Left lung (tissue), 10 donors: Measurements from ENCODE around the gene TM4SF5. TPM values are rescaled to one million over a fixed set of nuclear protein-coding genes. Genes with fewer than 3 reads are reported as not detected.

Experiments
- ATAC-seq: fragments of 200-7000 bp; cut with Tn5 transposase; one replicate; pipeline ENCODE4 v1.9.1; 2020; ENCODE audit warnings: moderate library complexity
- DNase-seq, 4 donors: peaks; one replicate each; pipeline ENCODE4 v3.0.0-alpha.2; 2013 to 2020
- H3K27ac ChIP-seq, 2 donors: fragments of 200-600 bp; sonication (generic) in 1 of 2; one replicate each; pipeline versions ENCODE4 v1.5.0 to v1.8.0; 2020 to 2021
- H3K27me3 ChIP-seq, 2 donors: fragments of 200-600 bp; sonication (generic) in 1 of 2; one replicate each; pipeline versions ENCODE4 v1.5.0 to v1.8.0; 2020 to 2021
- H3K36me3 ChIP-seq, 2 donors: fragments of 200-600 bp; sonication (generic) in 1 of 2; one replicate each; pipeline versions ENCODE4 v1.5.0 to v1.8.0; 2020 to 2021
- H3K4me1 ChIP-seq, 2 donors: fragments of 200-600 bp; one replicate each; pipeline ENCODE4 v1.8.0; 2021
- H3K4me3 ChIP-seq, 2 donors: fragments of 200-600 bp; sonication (generic) in 1 of 2; one replicate each; pipeline versions ENCODE4 v1.5.0 to v1.8.0; 2020 to 2021; ENCODE audit warnings: mild to moderate bottlenecking in 1 of 2
- H3K9me3 ChIP-seq, 2 donors: fragments of 200-600 bp; sonication (generic) in 1 of 2; one replicate each; pipeline versions ENCODE4 v1.5.0 to v1.8.0; 2020 to 2021
- CTCF ChIP-seq, 2 donors: fragments of 200-600 bp; sonication (generic) in 1 of 2; IDR thresholded peaks; one replicate each; pipeline versions ENCODE4 v1.5.0 to v1.8.0; 2021; ENCODE audit warnings: antibody characterized with exemption in 2 of 2
- intact Hi-C, 2 donors: fragments of 100-400 bp; cut with DNase I; formaldehyde crosslinking; loops; one replicate each; pipeline versions ENCODE4 v1.11.2 to v1.14.2; 2022
- polyA plus RNA-seq, 6 donors: library from polyadenylated mRNA; unstranded; fragments of 120-200 nt; gene quantifications; one replicate each; pipeline ENCODE4 v1.2.1, GENCODE V29; 2013; ENCODE audit not compliant: insufficient read length in 6 of 6
- total RNA-seq, 2 donors: library from RNA; stranded (reverse); fragmentation: NEBNext Ultra II Directional; extraction: Animal tissue kit (Norgen Biotek cat#: 25700); gene quantifications; one replicate each; pipeline ENCODE4 v1.2.1, GENCODE V29; 2021
- donor health status: DM: no; HTN: yes; CAD: no.
- donor health status: DM: no; HTN: no; CAD: no.

TM4SF5 gene
- total and polyA plus RNA-seq, 8 donors = not detected

GRCh38 chr17:4795168-4795567 is 23.5 kb downstream of the TM4SF5 start:
- Histone ChIP-seq H3K4me3 (no peak overlapping the region), H3K27ac (peak overlapping the region in 1 of 2 donors; percentile 66)
- intact Hi-C loops = no loop called here

GRCh38 chr17:4796552-4796920 is 24.9 kb downstream of the TM4SF5 start:
- peak; percentile 48 for ATAC-seq
- TF ChIP-seq CTCF (IDR thresholded peaks at IDR 0.05) = no peak
- Histone ChIP-seq H3K9me3 (no peaks in the 10 kb centered on the region), H3K27ac (peak overlapping the region; percentile 57 to 66), H3K4me3 (peak overlapping the region; percentile 60 to 89), H3K36me3 (peaks cover 0 to 27% of the 10 kb centered on the region in 2 donors), H3K4me1 (peaks cover 7 to 12% of the 10 kb centered on the region in 2 donors), H3K27me3 (peaks cover 0 to 10% of the 10 kb centered on the region in 2 donors)
- no peak for DNase-seq
- intact Hi-C loops = no loop called here

More at GRCh38 chr17:4795168-4795567, 23.5 kb downstream of the TM4SF5 start:
- Histone ChIP-seq H3K9me3 (no peaks in the 10 kb centered on the region), H3K27me3 (peaks cover 0 to 10% of the 10 kb centered on the region in 2 donors), H3K4me1 (peaks cover 7 to 17% of the 10 kb centered on the region in 2 donors), H3K36me3 (peaks cover 0 to 27% of the 10 kb centered on the region in 2 donors)
- ATAC-seq (no peak), DNase-seq (no peak)
- TF ChIP-seq CTCF (IDR thresholded peaks at IDR 0.05) = no peak

GRCh38 chr17:4800462-4801196 is 28.9 kb downstream of the TM4SF5 start:
- peaks cover 7 to 12% of the 10 kb centered on the region in 2 donors for H3K4me1 ChIP-seq
- DNase-seq = no peak
- intact Hi-C loops = no loop called here
- H3K36me3 ChIP-seq = peaks cover 0 to 27% of the 10 kb centered on the region in 2 donors
- TF ChIP-seq CTCF (IDR thresholded peaks at IDR 0.05) = no peak
- no peak for ATAC-seq
- H3K4me3 ChIP-seq = no peak overlapping the region
- H3K27ac ChIP-seq = no peak overlapping the region
- H3K27me3 ChIP-seq = peaks cover 0 to 8% of the 10 kb centered on the region in 2 donors
- no peaks in the 10 kb centered on the region for H3K9me3 ChIP-seq

- Histone ChIP-seq H3K27ac (no peak within 1 kb of the TSS), H3K27me3 (peaks cover 0 to 18% of the 10 kb centered on the region in 2 donors), H3K9me3 (no peaks in the 10 kb centered on the region), H3K4me1 (peaks cover 0 to 12% of the 10 kb centered on the region in 2 donors), H3K4me3 (no peak within 1 kb of the TSS), H3K36me3 (peaks cover 0 to 27% of the 10 kb centered on the region in 2 donors)
- no peak for ATAC-seq
- intact Hi-C loops = no loop called here
- no peak for TF ChIP-seq CTCF (IDR thresholded peaks at IDR 0.05)
- no peak for DNase-seq
These were observed 30.5 kb downstream of the TM4SF5 start, which contains the start of gene C17orf114 for GRCh38 chr17:4802228-4802627. Gene C17orf114, minus strand, starts transcription at chr17:4802328.

- no peak overlapping the region for H3K27ac ChIP-seq
- peak overlapping the region; percentile 63 to 79 for H3K4me3 ChIP-seq
- intact Hi-C loops = no loop called here
- peaks cover 10 to 24% of the 10 kb centered on the region in 2 donors for H3K4me1 ChIP-seq
- H3K36me3 ChIP-seq = peaks cover 0 to 6% of the 10 kb centered on the region in 2 donors
- ATAC-seq = no peak
- H3K9me3 ChIP-seq = no peaks in the 10 kb centered on the region
- TF ChIP-seq CTCF (IDR thresholded peaks at IDR 0.05) = no peak
- peaks cover 0 to 31% of the 10 kb centered on the region in 2 donors for H3K27me3 ChIP-seq
- DNase-seq = no peak
These were observed 34.7 kb downstream of the TM4SF5 start for GRCh38 chr17:4806456-4806776.
